Measurements from ENCODE around the gene RAB18.
"Not testable (repeated sequence)": the region's sequence is repeated elsewhere in the genome, so short reads cannot be mapped to it uniquely, and the experiment has no call there.

DNA sequence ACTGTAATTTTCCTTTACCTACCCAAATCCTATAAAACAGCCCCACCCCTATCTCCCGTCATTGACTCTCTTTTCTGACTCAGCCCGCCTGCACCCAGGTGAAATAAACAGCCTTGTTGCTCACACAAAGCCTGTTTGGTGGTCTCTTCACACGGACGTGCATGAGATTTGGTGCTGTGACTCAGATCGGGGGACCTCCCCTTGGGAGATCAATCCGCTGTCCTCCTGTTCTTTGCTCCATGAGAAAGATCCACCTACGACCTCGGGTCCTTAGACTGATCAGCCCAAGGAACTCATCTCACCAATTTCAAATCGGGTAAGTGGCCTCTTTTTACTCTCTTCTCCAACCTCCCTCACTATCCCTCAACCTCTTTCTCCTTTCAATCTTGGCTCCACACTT lies 38.5 kb upstream of the RAB18 start:
- TF ChIP-seq POLR2A, POLR2AphosphoS5 (IDR thresholded peaks at IDR 0.05): not testable (repeated sequence)
- TF ChIP-seq, protein P1, sequence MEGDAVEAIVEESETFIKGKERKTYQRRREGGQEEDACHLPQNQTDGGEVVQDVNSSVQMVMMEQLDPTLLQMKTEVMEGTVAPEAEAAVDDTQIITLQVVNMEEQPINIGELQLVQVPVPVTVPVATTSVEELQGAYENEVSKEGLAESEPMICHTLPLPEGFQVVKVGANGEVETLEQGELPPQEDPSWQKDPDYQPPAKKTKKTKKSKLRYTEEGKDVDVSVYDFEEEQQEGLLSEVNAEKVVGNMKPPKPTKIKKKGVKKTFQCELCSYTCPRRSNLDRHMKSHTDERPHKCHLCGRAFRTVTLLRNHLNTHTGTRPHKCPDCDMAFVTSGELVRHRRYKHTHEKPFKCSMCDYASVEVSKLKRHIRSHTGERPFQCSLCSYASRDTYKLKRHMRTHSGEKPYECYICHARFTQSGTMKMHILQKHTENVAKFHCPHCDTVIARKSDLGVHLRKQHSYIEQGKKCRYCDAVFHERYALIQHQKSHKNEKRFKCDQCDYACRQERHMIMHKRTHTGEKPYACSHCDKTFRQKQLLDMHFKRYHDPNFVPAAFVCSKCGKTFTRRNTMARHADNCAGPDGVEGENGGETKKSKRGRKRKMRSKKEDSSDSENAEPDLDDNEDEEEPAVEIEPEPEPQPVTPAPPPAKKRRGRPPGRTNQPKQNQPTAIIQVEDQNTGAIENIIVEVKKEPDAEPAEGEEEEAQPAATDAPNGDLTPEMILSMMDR (IDR thresholded peaks at IDR 0.05): not testable (repeated sequence)
